ENCODE measurements around the gene MYO1D.
"Not testable (repeated sequence)": the region's sequence is repeated elsewhere in the genome, so short reads cannot be mapped to it uniquely, and the experiment has no call there.

Gene MYO1D

DNA sequence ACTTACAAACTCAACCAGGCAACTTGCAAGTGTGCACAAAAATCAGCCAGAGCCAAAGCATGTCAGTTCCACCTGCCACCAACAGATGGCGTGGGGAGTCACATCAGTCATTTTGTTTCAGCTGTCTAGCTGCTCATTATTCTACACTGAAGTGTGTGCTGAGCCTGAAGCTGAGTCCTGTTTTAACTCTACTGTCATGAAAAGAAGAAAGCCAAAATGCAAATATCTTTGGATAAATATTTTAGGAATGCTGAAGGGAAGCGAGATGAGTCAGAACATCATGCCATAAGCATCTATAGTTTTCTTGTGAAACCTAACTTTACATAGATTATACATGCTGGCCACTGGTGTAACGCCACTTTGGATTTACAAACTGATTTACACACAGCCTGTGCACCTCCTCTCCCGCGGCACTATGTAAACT, 217.5 kb downstream of the MYO1D start:
- DNase-seq (ENCODE audit: insufficient read length, low spot score) (peak; percentile 34), FAIRE-seq (no peak)
- peak; percentile 97 for TF ChIP-seq CTCF (IDR thresholded peaks at IDR 0.05; ENCODE audit: insufficient read depth, missing control alignments)

DNA sequence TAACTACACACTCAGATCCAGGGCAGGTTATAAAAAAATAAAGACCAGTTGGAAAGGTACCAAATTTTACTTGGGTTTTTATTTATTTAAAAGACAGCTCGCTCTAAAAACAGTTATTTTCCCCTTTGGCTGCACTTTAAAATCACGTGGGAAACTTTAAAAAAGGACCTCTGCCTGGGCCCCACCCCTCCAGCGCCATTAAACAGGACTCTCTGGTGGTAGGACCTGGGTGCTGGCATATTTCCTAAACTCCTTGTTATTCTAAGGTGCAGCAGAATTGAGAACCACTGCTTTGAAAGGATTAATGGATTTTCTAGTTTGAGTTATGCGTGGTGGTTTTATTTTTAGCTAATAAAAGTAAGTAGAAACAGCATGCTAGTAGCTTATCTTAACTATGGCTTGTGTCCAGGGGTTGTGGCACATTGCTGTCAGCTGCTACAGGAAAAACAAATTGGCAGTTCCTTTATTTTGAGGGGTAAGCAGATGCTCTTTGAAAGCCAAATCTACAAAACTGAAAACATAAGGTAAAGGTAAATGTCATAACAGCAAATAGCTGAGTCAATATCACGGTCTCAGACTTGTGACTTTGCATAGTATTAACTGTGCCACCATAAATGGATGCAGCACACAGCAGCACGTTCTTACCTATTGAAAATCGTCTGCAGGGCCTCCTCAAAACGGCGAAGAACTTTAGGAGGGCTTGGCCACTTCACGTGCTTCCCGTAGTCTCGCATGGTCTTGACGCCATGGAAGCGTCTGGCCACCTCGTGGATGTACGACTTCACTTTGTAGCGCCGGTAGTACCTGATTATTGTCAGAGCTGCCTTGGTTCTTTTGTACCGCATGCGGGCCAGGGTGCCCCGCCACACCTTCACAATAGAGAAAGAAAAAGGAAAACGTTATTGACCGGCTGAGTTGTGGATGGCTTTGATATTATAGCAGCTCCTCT, 218.2 kb downstream of the MYO1D start:
- DNase-seq (ENCODE audit: insufficient read length, low spot score) (no peak), FAIRE-seq (no peak)
- TF ChIP-seq CTCF (IDR thresholded peaks at IDR 0.05; ENCODE audit: insufficient read depth, missing control alignments), result no peak

DNA sequence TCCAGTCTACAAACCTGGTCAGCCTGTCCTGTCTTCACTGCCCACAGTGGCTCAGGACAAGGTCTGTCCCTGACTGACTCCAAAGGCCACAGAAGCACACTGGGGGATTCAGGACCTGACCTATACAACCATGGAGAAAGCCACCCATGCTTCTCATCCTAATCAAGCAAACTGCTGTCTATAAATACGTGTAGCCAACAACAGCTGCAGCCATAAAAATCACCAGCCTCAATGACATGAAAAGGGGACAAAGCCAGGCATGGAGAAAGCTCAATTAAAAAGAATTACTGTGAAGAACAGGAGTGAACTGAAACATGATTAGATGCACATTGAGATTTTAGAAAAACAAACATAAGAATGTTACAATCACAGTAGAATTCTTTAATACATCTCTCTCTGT, 220.0 kb downstream of the MYO1D start:
- DNase-seq (ENCODE audit: insufficient read length, low spot score) (no peak), FAIRE-seq (no peak)
- no peak for TF ChIP-seq CTCF (IDR thresholded peaks at IDR 0.05; ENCODE audit: insufficient read depth, missing control alignments)

- no peak for FAIRE-seq
- no peak for TF ChIP-seq CTCF (IDR thresholded peaks at IDR 0.05; ENCODE audit: insufficient read depth, missing control alignments)
- no peak for DNase-seq (ENCODE audit: insufficient read length, low spot score)
Measured at GRCh38 chr17:32654324-32654723, 222.6 kb downstream of the MYO1D start.

GRCh38 chr17:32651084-32651483, 225.8 kb downstream of the MYO1D start:
- TF ChIP-seq CTCF (IDR thresholded peaks at IDR 0.05; ENCODE audit: insufficient read depth, missing control alignments), result no peak
- DNase-seq (ENCODE audit: insufficient read length, low spot score) (no peak), FAIRE-seq (no peak)

DNA sequence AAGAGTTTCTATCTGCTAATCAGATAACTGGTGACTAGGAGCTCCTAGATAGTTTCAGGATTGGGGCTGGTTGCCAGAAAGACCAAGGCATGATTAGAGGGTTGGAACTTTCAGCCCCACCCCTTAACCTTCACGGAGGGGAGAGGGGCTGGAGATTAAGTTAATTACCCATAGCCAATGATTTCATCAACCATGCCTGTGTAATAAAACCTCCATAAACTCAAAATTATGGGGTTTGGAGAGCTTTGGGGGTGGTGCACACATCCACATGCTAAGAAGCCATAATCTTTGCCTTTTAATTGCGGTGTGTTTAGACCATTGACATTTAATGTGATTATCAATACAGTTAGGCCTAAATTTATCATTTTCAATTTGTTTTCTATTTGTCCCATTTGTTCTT, 228.5 kb downstream of the MYO1D start:
- no peak for TF ChIP-seq CTCF (IDR thresholded peaks at IDR 0.05; ENCODE audit: insufficient read depth, missing control alignments)
- DNase-seq (ENCODE audit: insufficient read length, low spot score) (no peak), FAIRE-seq (no peak)

DNA sequence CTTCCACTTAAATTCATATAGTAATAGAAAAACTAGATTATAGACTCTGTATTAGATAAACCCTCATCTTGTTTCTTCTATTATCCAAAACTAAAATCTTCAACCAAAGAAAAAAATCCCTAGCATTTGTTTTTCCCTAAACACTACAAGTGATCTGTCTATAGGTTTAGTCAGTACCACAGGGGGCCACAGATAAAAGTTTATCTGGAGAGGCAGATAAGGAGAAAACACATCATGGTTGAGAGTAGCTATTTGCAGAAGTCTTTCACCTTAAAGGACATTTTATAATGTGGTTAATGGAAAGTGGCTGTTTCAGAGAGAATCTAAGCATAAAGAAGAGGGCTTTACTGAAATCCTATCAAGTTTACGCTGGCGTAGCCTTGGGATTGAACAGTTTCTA, 230.0 kb downstream of the MYO1D start:
- no peak for DNase-seq (ENCODE audit: insufficient read length, low spot score)
- no peak for TF ChIP-seq CTCF (IDR thresholded peaks at IDR 0.05; ENCODE audit: insufficient read depth, missing control alignments)
- FAIRE-seq, result no peak

DNA sequence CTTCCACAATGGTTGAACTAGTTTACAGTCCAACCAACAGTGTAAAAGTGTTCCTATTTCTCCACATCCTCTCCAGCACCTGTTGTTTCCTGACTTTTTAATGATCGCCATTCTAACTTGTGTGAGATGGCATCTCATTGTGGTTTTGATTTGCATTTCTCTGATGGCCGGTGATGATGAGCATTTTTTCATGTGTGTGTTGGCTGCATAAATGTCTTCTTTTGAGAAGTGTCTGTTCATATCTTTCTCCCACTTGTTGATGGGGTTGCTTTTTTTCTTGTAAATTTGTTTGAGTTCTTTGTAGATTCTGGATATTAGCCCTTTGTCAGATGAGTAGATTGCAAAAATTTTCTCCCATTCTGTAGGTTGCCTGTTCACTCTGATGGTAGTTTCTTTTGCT, 235.4 kb downstream of the MYO1D start:
- DNase-seq (ENCODE audit: insufficient read length, low spot score); FAIRE-seq: not testable (repeated sequence)

Data from D721Med (cell line).